LNCaP clone FGC (cell line): ENCODE results near the gene OST4.

ENCODE experiments used
- DNase-seq: peaks from one replicate; pipeline ENCODE4 v3.0.0-alpha.2; 2011; ENCODE audit warnings: low read depth
- H3K4me3 ChIP-seq: 2 replicates; pipeline ENCODE4 v1.5.1; 2011; ENCODE audit warnings: mild to moderate bottlenecking, low read depth, low read length, control low read depth
- TF ChIP-seq, protein P1 (sequence below): IDR thresholded peaks from 2 replicates; pipeline ENCODE4 v1.5.1; 2012; ENCODE audit warnings: mild to moderate bottlenecking; ENCODE audit not compliant: control insufficient read depth, insufficient read depth; ENCODE audit errors: extremely low read depth

OST4 gene

DNA sequence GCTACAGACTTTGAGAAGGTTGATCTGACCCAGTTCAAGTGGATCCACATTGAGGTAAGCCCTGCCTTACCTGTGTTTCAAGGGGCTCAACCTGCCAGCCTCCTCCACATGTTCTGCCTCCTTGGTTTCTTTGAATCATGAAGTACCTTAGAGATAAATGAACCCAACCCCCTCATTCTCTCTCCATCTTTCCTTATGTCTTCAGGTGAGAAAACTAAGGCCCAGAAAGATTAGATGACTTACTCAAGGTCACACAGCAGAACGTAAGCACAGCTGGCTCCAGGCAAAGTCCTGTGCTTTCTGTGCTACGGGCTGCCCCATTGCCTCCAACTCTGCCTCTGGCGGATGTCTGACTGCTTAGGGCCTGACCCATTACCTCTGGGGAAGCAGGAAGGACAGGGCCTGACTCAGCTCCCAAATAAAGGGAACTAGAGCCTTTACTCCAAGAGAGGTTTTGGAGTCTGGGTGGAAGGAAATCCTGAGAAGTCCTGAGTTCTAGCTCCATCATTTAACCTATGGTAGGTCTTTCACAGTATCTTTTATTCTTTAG is 25.4 kb upstream of the OST4 start:
- TF ChIP-seq, protein P1, sequence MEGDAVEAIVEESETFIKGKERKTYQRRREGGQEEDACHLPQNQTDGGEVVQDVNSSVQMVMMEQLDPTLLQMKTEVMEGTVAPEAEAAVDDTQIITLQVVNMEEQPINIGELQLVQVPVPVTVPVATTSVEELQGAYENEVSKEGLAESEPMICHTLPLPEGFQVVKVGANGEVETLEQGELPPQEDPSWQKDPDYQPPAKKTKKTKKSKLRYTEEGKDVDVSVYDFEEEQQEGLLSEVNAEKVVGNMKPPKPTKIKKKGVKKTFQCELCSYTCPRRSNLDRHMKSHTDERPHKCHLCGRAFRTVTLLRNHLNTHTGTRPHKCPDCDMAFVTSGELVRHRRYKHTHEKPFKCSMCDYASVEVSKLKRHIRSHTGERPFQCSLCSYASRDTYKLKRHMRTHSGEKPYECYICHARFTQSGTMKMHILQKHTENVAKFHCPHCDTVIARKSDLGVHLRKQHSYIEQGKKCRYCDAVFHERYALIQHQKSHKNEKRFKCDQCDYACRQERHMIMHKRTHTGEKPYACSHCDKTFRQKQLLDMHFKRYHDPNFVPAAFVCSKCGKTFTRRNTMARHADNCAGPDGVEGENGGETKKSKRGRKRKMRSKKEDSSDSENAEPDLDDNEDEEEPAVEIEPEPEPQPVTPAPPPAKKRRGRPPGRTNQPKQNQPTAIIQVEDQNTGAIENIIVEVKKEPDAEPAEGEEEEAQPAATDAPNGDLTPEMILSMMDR = no peak
- DNase-seq = no peak
- no peak overlapping the region for H3K4me3 ChIP-seq

DNA sequence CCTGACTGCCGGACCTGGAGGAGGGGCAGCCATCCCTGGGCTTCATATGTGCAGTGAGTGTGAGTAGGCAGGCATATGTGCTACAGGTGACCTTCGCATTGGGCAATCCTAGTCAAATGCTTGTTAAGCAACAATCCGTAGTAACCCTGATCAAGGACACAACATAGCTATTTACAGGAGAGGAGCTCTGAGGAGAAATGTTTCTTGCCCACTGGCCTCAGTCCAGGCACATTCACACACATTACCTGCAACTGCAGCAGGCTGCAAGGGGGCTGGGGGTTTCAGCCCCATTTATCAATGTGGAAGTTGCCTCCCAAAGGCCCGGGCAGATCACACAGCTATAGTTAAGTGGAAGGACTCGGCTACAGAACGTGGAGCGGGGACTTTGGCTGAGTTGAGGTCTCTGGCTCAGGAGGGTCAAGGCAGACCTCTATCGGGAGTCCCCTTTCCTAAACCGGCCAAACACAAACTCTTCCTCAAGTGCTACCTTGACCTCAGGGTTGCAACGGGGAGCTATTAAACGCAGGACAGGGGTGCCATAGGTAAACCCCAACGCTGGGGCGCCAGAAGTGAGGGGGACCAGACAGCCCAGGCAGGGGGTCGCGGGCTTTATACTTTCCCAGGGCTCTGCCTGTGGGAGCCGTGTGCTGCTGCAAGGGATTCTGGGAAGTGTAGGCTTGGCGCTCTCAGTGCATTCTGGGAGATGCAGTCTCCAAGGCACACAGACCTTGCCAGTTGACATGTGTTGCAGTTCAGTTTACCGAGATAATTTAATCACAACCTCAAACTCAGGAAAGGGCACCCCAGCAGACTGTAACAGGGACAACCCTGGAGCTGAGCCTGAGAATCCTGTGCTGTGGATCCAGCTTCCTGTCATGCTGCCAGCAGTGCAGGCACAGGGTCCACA is 24.5 kb upstream of the OST4 start:
- TF ChIP-seq, protein P1 = no peak
- DNase-seq = no peak
- H3K4me3 ChIP-seq = no peak overlapping the region

DNA sequence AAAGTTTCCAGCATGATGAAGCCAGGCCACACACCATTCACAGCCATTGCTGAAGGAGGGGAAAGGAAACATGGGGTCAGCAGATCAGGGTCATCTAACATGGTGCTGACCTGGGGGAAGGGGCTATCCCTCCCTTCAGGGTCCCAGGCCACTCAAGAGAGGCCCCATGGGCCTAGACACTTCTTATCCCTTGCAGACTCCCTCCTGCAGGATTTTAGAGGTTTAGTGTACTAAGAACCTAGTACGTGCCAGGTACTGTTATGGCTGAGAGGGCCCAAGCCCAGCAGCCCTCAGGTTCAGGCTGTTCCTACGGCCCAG is 23.9 kb upstream of the OST4 start:
- TF ChIP-seq, protein P1 = no peak
- H3K4me3 ChIP-seq = no peak overlapping the region
- no peak for DNase-seq

DNA sequence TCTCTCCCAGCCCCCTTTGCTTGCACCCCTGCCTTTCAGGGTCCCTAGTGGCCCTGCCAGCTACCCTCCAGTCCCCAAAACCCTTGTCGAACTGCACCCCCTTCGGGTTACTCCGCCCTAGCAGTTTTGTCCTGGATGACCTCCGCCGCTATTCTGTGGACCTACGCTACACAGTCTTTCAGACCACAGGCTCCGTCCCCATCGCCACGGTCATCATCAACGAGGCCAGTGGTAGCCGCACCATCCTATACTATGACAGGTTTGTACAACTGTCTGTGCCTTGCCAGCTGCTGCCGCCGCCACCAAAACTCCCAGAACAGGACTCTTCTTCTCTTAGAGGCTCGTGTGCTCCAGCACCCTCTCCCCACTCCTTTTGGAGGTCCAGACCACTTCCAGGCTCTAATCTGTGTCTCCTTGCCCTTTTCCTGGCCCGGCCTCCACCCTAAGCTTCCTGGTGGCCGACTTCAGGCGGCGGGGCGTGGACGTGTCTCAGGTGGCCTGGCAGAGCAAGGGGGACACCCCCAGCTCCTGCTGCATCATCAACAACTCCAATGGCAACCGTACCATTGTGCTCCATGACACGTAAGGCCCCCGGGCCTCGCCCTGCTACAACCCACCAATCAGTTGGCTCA is 23.0 kb upstream of the OST4 start:
- DNase-seq = no peak
- TF ChIP-seq, protein P1 = no peak
- no peak overlapping the region for H3K4me3 ChIP-seq

DNA sequence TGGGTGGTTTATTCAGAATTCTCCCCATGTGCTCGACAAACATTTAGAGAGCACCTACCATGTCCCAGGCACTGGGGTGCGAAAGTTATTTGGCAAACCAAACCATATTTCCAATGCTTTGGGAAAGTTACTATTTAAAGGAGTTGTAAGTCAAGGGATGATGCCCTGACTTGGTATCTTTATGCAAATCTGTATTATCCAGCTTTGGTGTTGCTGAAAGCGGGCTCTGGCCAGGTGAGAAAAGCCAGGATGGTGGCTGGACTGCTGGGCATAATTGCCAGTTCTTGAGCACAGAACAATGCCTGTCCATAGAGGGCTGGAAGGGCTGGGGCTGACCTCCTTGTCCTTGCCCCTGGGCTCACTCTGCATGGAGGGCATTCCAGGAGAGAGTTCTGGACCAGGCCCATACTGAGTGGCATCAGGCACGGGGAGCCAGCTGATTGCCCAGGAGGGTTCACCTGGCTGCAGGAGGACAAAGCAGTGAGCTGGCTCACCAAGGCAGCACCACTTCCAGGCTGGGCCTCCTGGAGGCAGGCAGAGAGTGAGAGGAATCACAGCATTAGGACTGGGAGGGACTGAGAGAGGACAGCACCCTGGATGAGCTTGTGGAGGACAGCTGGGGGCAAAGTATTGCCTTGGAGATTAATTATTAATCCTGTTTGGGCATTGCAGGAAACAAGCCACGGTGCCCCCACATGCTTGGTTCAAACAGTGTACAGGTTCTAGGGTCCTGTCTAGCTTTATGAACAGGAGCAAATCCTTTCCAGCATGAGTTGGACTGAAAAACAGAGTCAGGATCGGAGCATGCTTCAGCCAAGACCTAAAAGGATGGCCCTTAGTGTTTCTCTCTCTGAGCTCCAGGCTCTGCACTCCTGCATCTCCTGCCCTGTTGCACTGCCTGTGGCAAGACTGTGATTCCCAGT is 22.2 kb upstream of the OST4 start:
- TF ChIP-seq, protein P1 = no peak
- H3K4me3 ChIP-seq = no peak overlapping the region
- DNase-seq = no peak

DNA sequence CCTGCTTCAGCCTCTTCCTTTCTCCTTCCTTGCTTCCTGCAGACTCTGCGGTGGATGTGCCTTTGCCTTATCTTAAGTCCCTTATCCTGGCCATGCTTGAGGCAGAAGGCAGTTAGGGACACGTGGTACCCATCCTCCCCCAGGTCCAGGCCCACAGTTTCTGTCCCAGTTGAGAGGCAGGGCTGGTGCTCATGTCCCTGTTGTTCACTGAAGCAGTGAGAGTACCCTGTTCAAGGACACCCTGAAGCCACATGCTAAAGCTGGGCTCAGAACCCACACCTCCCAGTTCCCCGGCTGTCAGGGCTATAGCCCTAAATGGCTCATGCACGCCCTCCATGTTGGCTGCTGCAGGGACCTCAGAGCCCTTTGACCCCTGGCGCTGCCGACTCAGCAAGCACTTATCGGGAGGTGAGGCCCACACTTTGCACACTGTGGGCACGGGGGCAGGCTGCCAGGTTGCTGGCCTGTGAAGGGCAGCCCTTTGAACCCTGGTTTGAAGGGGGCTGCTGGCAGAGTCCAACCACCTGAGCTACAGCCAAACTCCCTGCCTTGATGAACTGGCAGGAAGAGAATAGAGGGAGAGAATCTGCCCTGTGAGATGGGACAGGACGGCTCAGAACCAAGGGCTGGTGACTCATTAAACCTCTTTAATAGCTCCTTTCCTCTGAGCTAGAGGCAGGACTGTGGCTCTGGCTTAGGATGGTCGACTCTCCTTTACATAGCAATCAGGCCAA is 21.4 kb upstream of the OST4 start:
- no peak for DNase-seq
- H3K4me3 ChIP-seq = no peak overlapping the region
- TF ChIP-seq, protein P1 = no peak
